ENCODE results near the gene RASSF5. TPM values are rescaled to one million over a fixed set of nuclear protein-coding genes. Genes with fewer than 3 reads are reported as not detected.
A peak's percentile ranks its signal among the peaks of the same experiment; 100 is the strongest.
"Not testable (repeated sequence)": the region's sequence is repeated elsewhere in the genome, so short reads cannot be mapped to it uniquely, and the experiment has no call there.

The RASSF5 gene
- total RNA-seq, 4 donors from 2014 or later: 0.77 to 5.3 (median 3.2) TPM

GRCh38 chr1:206578978-206579374 lies 71.6 kb downstream of the RASSF5 start:
- intact Hi-C loops (cut with DNase I; ENCODE audit: low total_unique reads): no loop called here
- Histone ChIP-seq H3K4me1 (no peaks in the 10 kb centered on the region), H3K9me3 (no peaks in the 10 kb centered on the region), H3K4me3 (no peak overlapping the region), H3K27me3 (no peaks in the 10 kb centered on the region), H3K36me3 (no peaks in the 10 kb centered on the region), H3K27ac (no peak overlapping the region)
- TF ChIP-seq POLR2A (IDR thresholded peaks at IDR 0.05) (no peak), CTCF (IDR thresholded peaks at IDR 0.05) (no peak)
- DNase-seq: no peak

DNA sequence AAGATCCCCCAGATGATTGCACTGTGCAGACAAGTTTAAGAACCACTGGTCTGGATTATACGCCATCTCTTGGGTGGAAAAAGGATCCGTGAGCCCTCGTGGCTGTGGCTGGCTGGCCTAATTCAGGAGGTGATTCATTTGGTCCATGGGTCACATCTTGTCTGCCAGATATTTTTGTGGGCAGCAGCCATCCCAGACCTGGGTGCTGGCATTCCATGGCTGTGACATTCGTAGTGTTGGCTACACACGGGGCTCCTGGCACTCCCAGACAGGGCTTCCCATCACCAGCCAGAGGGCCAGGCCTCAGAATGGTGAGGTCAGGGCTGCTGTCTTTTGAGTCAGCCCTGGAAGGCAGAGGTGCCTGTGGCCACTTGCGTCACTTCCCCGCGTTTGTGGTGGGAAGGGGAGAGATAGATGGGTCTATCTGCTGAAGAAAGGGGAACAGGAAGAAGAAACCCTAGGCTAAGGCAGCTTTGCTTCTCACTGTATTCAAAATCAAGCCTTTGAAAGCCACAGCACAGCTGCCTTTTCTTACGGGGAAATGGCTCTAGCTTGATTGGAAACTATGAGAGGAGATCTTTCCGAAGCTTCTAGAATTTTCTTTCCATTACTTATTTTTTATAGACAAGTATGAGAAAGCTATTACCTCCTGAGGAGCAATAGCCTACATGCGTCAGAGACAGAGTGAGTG lies 72.6 kb downstream of the RASSF5 start:
- Histone ChIP-seq H3K27ac (no peak overlapping the region), H3K27me3 (no peaks in the 10 kb centered on the region), H3K9me3 (no peaks in the 10 kb centered on the region), H3K4me3 (no peak overlapping the region), H3K4me1 (no peaks in the 10 kb centered on the region), H3K36me3 (no peaks in the 10 kb centered on the region)
- no peak for TF ChIP-seq CTCF (IDR thresholded peaks at IDR 0.05)
- no peak for TF ChIP-seq POLR2A (IDR thresholded peaks at IDR 0.05)
- DNase-seq: peak in 1 of 2 donors; percentile 41
- intact Hi-C loops (cut with DNase I; ENCODE audit: low total_unique reads): loop anchor here (10.0 kb wide), 1 partner anchor 85 kb away; no protein-coding TSS in a partner anchor

- no peak overlapping the region for H3K27ac ChIP-seq
- TF ChIP-seq POLR2A (IDR thresholded peaks at IDR 0.05) (no peak), CTCF (IDR thresholded peaks at IDR 0.05) (no peak)
- intact Hi-C loops (cut with DNase I; ENCODE audit: low total_unique reads): loop anchor here (10.0 kb wide), 1 partner anchor 86 kb away; no protein-coding TSS in a partner anchor
- DNase-seq: no peak
- H3K4me3 ChIP-seq: no peak overlapping the region
- no peaks in the 10 kb centered on the region for H3K4me1 ChIP-seq
- H3K27me3 ChIP-seq: no peaks in the 10 kb centered on the region
- H3K36me3 ChIP-seq: no peaks in the 10 kb centered on the region
- H3K9me3 ChIP-seq: no peaks in the 10 kb centered on the region
These were observed 73.2 kb downstream of the RASSF5 start for GRCh38 chr1:206580438-206581113.

DNA sequence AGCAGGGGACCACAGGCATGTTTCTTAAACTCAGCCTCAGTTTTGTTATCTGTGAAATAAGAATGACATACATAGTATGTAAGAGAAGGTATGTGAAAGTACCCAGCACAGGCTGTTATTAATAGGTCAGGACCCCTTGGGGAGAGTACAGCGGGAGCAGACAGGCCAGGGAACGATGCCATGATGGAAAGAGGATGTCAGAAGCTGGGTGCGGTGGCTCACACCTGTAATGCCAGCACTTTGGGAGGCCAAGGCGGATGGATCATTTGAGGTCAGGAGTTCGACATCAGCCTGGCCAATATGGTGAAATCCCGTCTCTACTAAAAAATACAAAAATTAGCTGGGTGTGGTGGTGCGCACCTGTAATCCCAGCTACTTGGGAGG lies 73.8 kb downstream of the RASSF5 start:
- intact Hi-C loops (cut with DNase I; ENCODE audit: low total_unique reads): loop anchor here (10.0 kb wide), 1 partner anchor 86 kb away; no protein-coding TSS in a partner anchor
- not testable (repeated sequence) for H3K4me1 ChIP-seq, H3K27me3 ChIP-seq, DNase-seq, H3K9me3 ChIP-seq, H3K36me3 ChIP-seq, H3K4me3 ChIP-seq, H3K27ac ChIP-seq

DNA sequence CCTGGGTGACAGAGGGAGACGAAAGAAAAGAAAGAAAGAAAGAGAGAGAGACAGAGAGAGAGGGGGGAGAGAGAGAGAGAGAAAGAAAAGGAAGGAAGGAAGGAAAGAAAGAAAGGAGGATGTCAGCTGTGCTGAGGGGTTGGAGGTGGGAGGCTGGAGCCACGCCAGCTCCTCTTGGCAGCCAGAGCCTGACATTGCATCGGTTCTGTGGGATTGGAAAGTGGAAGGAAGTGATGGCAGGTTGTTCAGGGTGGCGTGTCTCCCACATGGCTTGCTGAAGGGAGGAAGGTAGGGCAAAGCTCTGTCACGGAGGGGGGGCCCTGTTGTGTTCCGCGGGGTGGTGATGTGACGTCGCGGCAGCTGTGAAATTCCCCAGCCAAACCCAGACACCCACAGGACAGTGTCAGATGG lies 74.2 kb downstream of the RASSF5 start:
- no peak for DNase-seq
- Histone ChIP-seq H3K27ac (no peak overlapping the region), H3K4me3 (no peak overlapping the region), H3K36me3 (no peaks in the 10 kb centered on the region), H3K27me3 (no peaks in the 10 kb centered on the region), H3K9me3 (no peaks in the 10 kb centered on the region), H3K4me1 (no peaks in the 10 kb centered on the region)
- TF ChIP-seq CTCF (IDR thresholded peaks at IDR 0.05) (no peak), POLR2A (IDR thresholded peaks at IDR 0.05) (no peak)
- intact Hi-C loops (cut with DNase I; ENCODE audit: low total_unique reads): loop anchor here (10.0 kb wide), 1 partner anchor 87 kb away; no protein-coding TSS in a partner anchor

Measured in uterus (tissue), 4 donors.